Measurements from ENCODE around the gene SLC2A8.

DNA sequence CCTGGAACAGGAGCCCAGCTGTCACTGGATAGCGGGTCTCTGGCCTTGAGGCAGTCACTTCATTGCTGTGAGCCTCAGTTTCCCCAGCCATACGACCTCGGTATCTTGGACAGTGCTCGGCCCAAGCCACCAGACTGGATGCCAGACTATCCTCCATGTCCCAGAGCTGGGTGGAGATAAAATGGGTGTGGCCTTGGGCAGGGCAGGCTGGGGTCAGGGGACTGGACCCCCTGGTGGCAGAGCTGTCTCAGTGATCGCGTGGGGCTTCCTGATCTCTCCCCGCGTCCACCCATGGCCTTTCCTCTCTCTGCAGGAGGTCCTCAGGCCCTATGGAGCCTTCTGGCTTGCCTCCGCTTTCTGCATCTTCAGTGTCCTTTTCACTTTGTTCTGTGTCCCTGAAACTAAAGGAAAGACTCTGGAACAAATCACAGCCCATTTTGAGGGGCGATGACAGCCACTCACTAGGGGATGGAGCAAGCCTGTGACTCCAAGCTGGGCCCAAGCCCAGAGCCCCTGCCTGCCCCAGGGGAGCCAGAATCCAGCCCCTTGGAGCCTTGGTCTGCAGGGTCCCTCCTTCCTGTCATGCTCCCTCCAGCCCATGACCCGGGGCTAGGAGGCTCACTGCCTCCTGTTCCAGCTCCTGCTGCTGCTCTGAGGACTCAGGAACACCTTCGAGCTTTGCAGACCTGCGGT, 10.0 kb downstream of the SLC2A8 start:
- TF ChIP-seq SUZ12 (IDR thresholded peaks at IDR 0.05) = no peak
- no peak for TF ChIP-seq SP1 (IDR thresholded peaks at IDR 0.05)
